HG03457 (cell line): Measurements from ENCODE around the gene RFNG.

Source experiments
- ATAC-seq: cut with Tn5 transposase; IDR thresholded peaks from one replicate; pipeline ENCODE4 v1.9.1; 2021; ENCODE audit warnings: moderate number of reproducible peaks; ENCODE audit not compliant: unreplicated experiment

RFNG gene

DNA sequence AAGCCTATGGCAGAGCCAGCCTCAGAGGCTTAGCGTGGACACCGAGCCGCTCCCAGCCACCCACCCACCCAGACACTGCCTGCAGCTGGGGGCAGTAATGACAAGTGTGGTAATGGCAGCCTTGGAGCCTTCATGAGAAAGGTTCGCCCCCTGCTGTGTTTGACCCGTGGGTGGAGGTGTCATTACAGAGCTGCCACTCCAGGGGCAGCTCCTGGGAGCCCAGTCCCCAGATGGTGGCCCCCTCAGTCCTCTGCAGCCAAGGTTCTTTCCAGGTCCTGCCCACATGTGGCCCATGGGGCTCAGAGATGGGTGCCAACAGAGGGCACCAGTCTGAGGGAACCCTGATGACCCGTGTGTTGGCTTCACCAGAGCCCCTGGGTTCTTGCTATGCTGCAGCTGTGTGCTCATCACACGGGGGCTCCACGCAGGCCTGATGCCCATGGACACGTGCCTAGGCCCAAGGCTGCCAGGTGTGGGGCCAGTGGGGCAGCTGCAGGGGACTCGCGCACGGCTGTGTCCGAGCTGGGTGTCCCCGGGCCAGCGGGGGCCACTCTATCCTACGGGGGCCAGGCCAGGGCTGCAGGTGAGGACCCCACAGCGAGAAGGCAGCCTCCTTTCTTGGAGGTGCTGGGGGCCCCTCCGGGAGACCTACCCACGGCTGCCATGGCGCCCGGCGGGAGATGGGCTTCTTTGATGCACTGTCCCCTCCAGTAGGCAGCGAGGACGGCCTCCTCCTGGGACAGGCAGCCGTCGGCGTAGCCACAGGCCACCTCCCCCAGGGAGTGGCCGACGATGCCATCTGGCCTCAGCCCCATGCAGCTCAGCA lies 38.3 kb upstream of the RFNG start:
- no peak for ATAC-seq

DNA sequence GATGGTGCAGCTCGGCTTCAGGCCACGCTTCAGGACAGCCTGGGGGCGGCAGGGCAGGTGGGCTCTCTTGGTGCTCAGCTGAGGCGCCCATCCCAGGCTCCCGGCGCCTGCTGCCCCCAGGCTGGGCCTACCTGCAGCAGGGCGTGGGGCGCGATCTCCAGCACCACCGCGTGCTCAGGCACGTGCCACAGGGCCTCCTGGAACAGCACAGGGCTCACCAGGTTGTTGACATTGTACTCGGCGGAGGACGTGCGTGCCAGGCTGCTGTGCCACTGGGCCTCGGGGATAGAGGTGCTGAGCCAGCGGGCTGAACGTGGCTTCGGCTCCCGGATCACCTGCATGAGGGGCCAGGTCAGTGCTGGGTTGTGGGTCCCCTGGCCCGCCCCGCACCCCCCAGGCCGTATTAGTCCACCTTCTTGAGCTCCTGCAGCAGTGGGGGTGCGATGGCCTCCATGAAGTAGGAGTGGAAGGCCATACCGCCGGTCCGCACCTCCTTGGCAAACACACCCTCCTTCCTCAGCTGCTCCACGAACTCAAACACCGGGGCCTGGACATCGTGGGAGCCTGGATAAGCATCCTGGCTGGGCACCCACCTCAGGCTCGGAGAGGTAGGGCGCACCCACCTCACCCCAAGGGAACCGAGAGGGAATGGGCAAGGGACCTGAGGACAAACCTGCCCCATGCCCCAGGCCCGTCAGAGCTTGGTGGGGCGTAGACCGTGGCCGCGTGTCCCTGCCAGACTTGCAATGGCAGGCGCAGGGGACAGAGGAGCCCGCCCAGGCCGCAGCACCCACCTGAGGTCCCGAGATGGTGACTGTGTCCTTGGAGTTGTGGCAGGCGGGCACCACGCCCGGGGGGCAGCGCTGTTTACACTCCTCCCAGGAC lies 37.5 kb upstream of the RFNG start:
- no peak for ATAC-seq

DNA sequence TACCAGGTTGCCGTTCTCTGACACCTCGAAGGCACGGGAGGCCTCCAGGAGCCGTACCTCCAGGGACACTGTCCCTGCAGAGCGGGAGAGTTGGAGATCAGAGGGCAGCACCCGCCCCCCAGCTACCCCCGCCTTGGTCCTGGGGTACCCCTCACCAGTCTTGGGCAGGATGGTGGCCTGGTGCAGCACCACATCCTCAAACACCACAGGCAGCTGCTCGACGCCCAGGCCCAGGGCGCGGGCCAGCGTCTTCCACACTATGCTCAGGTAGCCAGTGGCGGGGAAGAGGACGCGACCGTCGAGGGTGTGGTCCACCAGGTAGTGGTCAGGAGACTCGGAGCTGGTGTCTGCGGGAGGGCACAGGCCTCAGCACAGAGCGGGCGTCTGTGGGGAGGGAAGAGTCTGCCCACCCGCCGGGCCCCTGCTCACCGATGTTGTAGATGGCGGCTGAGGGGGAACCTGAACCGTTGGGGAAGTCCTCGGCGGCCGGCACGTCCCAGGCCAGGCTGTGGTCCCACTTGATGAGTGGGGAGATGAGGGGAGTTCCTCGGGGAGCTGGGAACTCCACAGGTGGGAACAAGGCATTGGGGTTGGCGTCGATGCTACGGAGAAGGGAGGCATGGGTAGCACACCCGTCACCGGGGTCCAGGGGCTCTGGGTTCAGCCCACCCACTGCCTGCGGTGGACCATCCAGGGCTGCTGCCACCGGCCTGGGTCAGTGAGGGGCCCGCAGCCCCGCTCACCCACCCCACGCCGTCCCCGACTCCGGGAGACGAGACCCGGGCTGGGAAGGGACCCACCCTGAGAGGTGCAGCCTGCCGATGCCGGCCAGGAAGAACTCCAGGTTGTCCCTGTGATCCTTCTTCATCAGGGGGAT lies 36.6 kb upstream of the RFNG start:
- no peak for ATAC-seq

DNA sequence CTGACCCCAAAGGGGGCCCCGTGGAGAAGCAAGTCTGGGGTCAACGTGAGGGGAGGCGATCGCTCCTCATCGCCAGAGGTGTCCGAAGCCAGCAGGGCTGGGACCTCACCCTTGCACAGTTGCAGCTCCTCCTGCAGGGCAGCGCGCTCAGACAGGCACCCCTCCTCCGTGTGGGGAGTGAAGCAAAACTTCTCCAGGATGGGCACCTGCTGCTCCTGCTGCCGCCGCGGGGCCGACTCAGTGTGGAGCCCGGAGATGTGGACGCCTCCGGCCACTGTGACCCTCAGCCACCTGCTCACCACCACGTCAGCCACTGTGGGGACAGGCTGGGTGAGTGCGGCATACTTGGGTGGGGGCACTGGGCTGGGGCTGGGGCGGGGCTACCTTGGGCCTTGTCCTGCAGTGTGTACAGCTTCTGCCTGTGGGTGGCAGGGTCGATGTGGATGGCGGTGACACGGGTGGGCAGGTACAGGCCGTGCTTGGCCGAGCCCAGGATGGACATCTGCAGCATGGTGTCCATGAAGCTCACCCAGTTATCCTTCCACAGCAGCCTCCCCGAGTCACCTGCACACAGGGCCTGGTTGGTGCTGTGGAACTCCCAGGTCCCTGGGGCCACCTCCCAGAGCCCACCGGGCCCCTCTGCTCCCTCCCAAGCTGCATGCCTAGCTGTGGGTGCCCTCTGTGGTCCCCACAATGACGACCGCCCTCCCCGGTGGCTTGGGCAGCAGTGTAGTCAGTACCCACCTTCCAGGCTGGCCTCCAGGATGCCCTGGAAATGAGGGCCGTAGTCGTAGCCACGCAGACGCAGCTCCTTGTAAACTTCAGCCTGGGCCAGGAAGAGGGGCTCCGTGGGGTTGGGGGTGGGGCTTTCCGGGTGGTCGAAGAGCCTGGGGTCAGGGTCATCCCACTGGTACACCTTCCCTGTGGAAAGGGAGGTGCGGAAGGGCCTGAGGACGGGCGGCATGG lies 35.6 kb upstream of the RFNG start:
- no peak for ATAC-seq

DNA sequence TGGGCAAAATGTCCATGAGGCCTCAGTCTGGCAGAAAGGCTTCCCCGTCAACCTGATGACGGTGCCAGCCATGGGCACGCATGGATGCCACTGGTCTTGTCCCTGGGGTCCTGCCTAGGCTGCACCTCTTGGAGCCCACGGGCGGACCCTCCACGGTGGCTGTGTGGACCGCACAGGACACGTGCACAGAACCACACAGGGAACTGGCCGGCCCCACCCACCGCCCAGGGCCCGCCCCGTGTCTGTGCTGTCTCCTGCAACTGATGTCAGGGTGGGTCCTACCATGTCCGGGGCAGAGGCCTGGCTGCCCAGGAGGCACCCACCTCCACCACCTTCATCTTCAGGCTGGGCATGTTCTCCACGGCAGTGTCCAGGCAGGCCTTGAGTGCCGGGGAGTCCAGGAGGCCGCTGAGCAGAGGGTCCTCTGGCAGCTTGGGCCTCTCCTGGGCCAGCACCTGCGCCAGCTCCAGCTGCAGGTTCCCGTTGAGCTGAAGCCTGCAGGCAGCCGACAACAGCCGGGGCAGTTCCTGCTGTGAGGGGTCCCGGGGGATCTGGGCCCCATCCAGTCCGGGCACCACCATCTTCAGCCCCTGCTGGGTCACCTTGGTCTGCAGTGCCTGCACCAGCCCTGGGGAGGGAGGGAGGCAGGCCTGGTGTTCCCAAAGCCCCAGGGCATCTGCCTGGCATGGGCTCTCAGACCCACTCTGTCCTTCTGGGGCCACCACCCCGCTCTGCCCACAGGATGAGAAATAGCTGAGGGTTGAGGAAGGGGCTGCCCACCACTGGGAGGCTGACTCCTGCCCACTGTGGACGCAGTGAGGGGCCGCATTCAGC lies 34.5 kb upstream of the RFNG start:
- no peak for ATAC-seq

DNA sequence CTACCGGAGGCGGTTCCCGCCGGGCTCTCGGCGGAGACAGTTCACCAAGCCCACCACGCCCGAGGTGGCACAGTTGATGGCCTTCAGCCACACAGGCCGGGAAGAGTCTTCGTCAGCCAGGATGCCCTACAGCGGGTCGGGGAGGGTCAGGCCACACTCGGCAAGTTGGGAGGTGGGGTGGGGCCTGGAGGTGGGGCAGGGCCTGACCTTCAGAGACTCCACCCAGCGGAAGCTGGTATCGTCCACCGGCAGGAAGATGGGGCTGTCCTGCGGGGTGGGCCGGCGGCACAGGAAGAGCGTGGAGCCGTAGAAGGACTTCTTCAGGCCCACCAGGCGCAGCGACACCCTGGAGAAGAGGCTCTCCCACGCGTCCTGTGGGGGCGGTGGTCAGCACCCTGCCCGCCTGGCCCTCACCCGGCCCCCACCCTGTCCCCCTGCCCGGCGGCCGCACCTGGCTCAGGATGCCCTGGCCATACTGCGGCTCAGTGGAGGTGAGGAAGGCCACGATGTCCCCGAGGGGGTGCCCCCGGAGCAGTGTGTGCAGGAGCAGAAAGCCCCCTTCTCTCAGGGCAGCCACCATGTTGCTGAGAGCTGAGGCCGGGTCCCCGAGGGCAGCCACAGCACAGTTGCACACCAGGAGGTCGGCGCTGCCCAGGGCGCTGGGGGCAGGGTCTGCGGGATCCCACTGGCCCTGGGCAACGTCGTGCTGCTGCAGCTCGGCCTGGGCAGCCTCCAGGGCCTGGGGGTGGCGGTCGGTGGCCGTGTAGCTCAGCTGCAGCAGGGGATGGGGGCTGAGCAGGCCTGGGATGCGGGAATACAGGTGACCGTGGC lies 33.6 kb upstream of the RFNG start:
- no peak for ATAC-seq

DNA sequence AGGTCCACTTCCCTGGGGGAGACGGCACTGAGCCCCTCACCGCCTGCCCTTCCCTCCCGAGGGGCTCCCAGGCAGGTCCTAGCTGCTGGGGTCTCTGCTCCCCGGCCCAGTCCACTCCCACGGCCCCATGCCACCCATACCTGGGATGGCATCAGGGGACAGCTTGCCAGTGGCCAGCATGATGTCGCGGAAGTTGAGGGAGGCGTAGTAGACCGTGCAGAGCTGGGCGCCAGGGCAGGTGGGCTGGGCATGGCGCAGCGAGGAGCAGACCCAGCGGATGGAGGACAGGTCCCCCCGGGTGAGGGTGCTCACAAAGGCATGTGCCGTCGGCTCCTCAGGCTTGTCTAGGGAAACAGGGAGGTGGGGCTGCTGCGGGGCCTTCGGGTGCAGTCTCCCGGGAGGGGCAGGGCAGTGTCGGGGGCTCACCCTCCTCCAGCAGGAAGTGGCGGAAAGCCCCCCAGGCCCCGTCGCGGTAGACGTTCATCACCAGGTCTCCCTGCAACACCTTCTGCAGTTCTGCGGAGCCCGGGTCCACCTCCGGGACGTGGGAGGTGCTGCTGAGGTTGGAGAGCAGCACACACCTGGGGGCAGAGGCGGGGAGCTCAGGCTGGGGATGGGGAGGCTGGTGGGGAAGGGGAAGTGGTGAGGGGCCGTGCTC lies 32.9 kb upstream of the RFNG start:
- no peak for ATAC-seq

DNA sequence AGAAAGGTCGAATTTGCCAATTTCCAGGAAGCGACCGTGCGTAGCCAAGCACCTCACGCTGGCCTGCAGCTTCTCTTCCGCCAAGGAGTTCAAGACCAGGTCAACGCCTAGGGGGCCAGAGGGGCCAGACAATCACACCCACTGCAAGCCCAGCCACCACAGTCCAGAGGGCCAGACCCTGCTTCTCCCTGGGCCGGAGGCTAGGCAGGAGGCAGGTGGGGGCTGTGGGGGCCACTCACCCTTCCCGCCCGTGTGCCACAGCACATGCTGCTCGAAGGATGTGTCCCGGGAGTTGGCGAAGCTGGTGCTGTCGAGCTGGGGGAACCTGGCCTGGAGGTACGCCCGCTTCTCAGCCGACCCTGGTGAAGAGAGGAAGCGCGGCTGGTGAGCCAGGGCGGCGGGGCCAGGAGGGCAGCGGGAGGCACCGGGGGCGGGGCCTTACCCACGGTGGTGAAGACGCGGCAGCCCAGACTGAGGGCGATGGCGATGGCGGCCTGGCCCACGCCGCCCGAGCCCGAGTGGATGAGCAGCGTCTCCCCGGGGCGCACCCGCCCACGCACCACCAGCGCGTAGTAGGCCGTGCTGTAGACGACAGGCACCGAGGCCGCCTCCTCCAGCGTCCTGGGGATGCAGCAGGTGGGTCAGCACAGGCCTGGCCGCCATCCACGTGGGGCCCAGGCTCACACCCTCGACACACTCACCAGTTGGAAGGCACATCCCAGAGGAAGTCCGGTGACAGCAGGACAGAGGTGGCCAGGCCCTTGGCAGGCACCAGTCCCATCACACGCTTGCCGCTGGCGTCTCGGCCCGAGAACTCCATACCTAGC lies 32.1 kb upstream of the RFNG start:
- ATAC-seq: no peak

DNA sequence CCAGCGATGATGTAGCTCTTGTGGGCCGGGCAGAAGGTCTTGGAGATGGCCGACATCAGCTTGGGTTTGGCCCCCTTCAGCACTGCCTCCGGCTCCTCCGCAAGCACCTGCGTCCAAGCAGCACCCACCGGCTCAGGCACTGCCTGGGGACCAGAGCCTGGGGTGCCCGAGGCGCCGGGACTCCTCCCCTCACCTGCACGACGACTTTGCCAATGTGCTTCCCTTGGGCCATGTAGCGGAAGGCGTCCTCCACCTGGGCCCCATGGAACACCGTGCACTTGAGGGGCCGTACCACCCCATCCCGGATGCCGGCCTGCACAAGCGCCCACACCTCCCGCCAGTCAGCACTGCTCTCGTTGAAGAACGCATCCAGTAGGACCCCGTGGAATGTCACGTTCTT lies 31.4 kb upstream of the RFNG start:
- no peak for ATAC-seq

DNA sequence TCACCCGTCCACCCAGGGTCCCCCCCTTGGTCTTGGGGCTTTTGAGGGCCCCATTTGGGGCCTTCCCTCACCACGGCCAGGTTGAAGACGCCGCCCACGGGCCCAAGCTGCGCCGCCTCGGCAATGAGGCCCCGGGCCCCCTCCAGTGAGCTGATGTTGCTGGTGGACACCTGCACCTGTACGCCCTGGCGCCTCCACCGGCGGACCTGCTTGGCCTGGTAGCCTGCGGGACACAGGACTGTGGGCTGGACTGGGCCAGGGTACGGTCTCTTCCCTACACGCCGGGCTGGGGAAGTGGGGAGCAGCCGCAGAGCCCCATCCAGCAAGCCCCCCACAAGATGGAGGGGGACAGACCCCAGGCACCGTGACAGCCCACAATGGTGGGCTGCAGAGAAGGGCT lies 30.8 kb upstream of the RFNG start:
- ATAC-seq: no peak

DNA sequence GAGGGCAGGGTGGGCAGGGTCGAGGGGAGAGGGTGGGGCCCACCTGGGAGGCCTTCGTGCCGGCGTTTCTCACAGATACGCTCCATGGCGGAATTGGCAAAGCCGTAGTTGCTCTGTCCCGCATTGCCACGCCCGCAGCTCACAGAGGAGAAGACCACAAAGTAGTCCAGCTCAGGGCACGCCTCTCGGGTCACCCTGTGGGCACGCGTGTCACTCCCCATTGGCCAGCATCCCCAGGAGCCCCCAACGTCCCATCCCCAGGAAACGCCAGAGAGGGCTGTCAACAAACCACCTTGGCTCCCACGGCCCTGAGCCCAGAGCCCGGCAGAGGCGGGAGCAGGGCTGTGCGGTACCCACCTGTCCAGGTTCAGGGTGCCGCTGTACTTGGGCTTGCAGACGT lies 30.4 kb upstream of the RFNG start:
- no peak for ATAC-seq

DNA sequence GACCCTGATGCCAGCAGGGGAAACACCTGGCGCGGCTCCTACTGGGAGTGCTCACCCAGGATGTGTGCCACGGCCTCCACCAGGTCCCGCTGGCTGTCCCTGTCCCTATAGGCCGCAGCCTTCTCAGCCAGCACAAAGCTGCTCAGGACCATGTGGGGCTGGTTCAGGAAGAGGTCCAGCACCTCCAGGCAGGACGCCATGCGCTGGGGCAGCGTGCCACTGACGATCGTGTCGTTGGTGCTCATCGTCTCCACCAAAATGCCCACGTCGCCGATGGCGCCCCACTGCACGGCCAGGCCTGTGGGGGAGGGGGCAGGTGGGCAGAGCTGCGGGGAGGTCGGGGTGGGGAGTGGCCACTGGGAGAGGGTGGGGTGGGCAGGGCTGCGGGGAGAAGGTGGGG lies 29.9 kb upstream of the RFNG start:
- ATAC-seq: no peak

DNA sequence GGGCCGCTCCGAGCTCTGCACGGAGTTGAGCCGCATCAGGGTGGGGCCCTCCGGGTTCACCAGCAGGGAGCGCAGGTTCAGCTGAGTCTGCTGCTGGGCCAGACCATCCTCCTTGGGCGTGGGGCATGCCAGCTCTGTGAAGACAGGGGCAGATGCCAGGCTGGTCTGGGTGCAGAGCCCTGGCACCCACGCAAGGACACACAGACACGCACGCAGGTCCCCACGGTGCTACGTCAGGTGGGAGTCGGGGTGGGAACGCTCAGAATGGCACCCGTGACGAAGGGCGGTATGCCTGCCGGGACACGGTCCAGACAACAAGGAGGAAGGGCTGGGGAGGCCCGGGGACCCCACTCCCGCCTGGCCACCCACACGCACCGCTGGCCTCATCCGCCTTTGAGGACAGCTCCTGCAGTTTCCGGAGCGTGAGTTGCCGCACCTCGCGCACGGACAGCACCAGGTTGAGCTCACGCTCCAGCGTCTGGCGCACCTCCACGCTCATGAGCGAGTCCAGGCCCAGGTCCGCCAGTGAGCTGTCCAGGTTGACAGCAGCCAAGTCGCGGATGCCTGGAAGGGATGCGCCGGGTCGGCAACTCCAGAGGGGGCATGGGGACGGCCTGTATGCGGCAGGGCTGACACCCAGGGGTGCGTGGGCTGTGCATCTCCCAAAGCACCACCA lies 29.3 kb upstream of the RFNG start:
- ATAC-seq: no peak

DNA sequence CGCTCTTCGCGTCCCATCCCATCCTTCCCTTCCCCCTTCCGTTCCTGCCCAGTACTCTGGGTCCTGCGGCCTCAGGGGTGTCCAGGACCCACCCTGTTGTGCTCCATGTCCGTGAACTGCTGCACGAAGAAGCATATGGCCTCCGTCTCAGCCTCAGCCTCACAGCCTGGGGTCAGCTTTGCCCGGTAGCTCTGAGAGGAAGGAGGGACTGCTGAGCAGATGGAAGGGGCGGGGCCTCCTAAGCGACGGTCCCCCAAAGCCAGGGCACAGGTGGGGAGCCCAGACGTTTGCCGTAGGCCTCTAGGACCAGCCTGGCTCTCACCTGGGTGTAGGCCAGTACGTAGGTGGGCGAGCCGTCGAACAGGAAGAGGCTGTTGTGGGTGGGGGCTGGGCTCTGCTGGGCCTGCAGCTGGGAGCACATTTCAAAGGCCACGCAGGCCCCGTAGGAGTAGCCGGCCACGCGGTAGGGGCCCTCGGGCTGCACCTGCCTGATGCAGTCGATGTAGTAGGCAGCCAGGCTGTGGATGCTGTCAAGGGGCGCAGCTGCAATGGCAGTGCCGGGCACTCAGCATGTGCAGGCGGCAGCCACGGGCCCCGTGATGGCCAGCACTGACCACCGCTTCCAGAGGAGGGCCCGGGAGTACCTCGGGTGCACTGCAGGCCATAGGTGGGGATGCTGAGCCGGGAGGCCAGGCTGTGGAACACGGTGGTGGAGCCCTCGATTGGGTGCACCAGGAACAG lies 28.6 kb upstream of the RFNG start:
- no peak for ATAC-seq

DNA sequence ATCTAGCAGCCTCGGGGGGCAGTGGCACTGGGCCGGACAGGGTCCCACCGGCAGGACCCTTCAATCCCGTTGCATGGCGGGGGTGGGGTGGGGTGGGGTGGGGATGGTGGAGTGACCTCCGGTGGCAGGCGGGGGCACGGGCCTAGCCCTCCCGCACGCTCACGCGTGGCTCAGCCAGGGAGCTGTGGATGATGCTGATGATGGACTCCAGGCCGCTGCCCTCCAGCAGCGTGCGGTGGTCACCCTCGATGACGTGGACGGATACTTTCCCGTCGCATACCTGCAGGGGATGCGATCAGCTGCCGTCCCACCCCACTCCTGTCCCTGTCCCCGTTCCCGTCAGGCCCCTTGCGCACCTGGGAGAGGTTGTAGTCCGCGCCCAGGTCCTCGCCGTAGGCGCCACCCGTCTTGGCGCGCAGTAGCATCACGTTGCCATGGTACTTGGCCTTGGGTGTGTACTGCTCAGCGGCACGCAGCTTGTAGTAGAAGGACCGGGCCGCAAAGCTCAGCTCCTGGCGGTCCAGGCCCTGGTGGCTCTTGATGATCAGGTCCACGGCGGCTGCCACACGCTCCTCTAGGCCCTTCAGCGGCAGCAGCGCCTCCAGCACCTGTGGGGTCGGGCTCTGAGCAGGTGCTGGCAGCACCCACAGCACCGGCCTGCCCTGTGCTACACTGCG lies 27.5 kb upstream of the RFNG start:
- no peak for ATAC-seq
